Vagina (tissue), 2 donors: Measurements from ENCODE around the gene NLRC3.

Experiments
- CTCF ChIP-seq, 3 experiments: fragments of 450-650 bp in 2 of 3; fragments of 200-600 bp in 1 of 3; sonication (generic) in 1 of 3; IDR thresholded peaks; one replicate each; pipeline ENCODE4 v1.5.1; 2017 to 2019; ENCODE audit warnings: antibody characterized with exemption in 3 of 3, mild to moderate bottlenecking in 2 of 3, moderate library complexity in 2 of 3
- POLR2A ChIP-seq, 2 donors: fragments of 450-650 bp; IDR thresholded peaks; one replicate each; pipeline ENCODE4 v1.6.1; 2017; ENCODE audit warnings: antibody characterized with exemption in 2 of 2, mild to moderate bottlenecking in 2 of 2, moderate library complexity in 2 of 2
- POLR2AphosphoS5 ChIP-seq, 2 donors: sonication (generic); formaldehyde crosslinking; IDR thresholded peaks; one replicate each; pipeline ENCODE4 v1.9.0; 2017; ENCODE audit warnings: antibody characterized with exemption in 2 of 2, mild to moderate bottlenecking in 2 of 2, low read depth in 1 of 2; ENCODE audit not compliant: insufficient read depth in 1 of 2

GRCh38 chr16:3583303-3584038 is 6.3 kb upstream of the NLRC3 start:
- TF ChIP-seq CTCF (IDR thresholded peaks at IDR 0.05) (no peak), POLR2AphosphoS5 (IDR thresholded peaks at IDR 0.05; ENCODE audit: insufficient read depth in 1 of 2, low read depth in 1 of 2) (no peak), POLR2A (IDR thresholded peaks at IDR 0.05) (no peak)
